ENCODE measurements around the gene CAV2.

Gene CAV2

DNA sequence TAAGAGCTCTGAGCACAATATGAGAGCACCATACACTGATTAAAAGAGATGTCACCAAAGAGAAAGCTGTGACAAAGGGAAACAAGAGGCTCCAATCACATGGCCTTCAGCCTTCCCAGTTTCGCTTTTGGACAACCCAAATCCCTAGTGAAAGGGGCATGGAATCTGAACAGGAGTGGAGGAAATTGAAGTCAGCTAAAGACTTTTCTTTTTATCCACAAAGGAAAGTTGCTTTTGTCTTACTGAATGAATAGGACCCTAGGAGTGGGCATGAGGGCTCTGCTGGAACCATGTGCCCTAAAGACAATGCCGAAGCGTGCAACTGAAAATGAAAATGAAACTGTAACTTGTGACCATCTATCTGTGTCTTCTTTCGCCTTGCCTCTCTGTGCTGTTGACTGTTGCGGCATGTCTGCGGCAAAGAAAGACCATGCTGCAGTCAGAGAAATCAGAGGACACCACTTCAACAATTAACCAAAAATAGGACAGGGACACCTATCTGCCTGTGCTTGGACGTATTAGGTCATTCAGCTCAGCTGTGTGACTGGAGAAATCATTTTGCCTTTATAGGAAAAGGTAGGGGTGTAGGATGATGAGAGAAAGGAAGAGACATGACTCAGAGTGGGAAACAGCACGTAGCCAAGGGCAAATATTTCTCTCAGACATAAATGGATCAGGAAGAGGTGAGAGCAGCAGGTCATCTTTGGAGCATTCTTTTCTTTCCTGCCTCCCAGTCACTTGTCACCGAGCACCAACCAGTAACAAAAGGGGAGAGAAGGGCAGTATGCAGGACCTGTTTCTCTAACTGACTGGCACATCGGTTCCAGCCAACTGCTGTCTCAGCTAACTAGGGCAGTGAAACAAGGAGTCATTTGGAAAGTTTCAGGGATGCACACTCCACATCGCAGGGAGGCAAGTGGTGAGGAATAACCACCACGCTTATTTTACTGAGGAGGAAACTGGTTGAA lies 12.3 kb downstream of the CAV2 start:
- H3K4me3 ChIP-seq (ENCODE audit: low read depth, low read length): peak overlapping the region; percentile 33
- TF ChIP-seq, protein P1, sequence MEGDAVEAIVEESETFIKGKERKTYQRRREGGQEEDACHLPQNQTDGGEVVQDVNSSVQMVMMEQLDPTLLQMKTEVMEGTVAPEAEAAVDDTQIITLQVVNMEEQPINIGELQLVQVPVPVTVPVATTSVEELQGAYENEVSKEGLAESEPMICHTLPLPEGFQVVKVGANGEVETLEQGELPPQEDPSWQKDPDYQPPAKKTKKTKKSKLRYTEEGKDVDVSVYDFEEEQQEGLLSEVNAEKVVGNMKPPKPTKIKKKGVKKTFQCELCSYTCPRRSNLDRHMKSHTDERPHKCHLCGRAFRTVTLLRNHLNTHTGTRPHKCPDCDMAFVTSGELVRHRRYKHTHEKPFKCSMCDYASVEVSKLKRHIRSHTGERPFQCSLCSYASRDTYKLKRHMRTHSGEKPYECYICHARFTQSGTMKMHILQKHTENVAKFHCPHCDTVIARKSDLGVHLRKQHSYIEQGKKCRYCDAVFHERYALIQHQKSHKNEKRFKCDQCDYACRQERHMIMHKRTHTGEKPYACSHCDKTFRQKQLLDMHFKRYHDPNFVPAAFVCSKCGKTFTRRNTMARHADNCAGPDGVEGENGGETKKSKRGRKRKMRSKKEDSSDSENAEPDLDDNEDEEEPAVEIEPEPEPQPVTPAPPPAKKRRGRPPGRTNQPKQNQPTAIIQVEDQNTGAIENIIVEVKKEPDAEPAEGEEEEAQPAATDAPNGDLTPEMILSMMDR (conservative IDR thresholded peaks at IDR 0.05; ENCODE audit: low read depth, low read length): no peak
- DNase-seq (ENCODE audit: low read depth): peak; percentile 48

DNA sequence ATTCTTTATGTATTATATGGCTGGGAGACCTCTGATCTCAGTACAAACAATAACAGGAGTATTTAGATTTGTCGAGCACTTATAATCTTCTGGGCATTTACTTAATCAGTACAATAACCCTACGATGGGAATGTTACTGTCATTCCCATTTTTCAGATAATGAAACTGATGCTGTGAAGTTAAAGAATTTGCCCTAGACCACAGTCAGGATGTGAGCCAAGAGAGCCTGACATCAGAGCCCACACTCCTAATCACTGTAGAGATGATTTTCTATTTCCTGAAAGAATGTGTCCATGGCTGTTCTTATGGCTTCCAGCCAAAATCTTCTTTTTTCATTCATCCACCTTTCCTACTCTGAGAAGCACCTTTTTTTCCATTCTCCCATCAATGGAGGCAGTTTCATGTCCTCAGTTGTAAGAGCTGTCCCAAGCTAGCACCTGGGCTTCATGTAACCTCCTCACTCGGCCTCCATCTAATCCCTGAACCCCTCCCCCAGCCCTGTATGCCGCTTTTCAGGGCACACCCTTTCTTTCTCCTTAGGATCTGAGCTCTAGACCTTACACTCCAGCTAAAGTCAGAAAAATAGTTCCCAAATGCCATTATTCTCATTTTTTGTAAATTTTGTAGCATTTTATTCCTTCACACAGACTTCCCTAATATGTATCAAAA lies 13.1 kb downstream of the CAV2 start:
- H3K4me3 ChIP-seq (ENCODE audit: low read depth, low read length): no peak overlapping the region
- TF ChIP-seq, protein P1 (conservative IDR thresholded peaks at IDR 0.05; ENCODE audit: low read depth, low read length): no peak

DNA sequence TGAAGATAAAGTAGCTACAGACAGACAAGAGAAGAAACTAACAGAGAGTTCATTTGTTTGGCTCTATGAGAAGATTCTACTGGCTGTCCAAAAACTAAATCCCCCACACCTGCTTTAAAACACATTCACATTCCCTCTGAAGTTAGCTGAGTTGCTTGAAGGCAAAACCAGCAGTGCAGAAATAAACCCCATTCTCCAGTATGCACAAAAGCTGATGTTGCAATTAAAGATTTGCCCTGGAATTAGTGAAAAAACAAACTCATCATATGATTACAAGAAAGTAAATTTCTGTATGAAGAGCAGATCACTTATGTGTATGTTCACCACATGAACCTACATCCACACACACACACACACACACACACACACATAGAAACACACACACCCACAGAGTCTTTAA lies 16.0 kb downstream of the CAV2 start:
- no peak for DNase-seq (ENCODE audit: low read depth)
- TF ChIP-seq, protein P1 (conservative IDR thresholded peaks at IDR 0.05; ENCODE audit: low read depth, low read length): no peak

More for the DNA sequence above, 13.1 kb downstream of the CAV2 start:
- peak; percentile 72 for DNase-seq (ENCODE audit: low read depth)

DNA sequence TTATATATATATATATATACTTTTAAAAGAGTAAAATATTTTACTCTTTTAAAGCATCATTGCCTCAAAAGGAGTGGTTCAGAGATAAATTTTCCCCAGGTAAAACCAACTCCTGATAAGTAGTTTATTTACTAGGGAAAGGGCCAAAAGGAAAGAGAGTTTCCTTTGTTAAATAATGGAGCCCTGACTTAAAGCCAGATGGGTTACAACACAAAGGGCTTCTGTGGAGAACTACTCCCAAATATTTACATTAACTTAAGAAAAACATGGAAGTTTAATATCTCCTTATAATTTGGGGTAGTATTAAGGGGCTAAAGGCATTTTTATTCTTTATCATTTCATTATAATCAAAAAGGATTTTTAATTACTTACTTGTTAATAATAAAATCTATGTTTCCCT lies 16.8 kb downstream of the CAV2 start:
- H3K4me3 ChIP-seq (ENCODE audit: low read depth, low read length): no peak overlapping the region
- DNase-seq (ENCODE audit: low read depth): no peak
- TF ChIP-seq, protein P1 (conservative IDR thresholded peaks at IDR 0.05; ENCODE audit: low read depth, low read length): no peak

More for the DNA sequence above, 16.0 kb downstream of the CAV2 start:
- H3K4me3 ChIP-seq (ENCODE audit: low read depth, low read length): no peak overlapping the region

DNA sequence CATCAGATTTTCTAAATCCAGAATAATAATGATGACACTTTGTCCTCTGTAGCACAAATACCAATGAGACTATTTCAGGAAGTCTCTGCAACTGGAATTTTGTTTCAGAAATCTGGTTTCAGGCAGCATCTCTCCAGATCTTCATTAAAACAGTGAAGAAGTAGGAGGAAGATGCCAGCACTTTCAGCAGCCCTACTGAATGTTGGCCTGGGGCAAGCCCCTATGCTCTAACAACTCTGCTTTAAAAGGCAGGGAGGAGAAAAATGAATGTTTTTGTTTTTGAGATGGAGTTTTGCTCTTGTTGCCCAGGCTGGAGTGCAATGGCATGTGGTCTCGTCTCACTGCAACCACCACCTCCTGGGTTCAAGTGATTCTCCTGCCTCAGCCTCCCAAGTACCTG lies 18.1 kb downstream of the CAV2 start:
- TF ChIP-seq, protein P1 (conservative IDR thresholded peaks at IDR 0.05; ENCODE audit: low read depth, low read length): no peak
- no peak for DNase-seq (ENCODE audit: low read depth)

DNA sequence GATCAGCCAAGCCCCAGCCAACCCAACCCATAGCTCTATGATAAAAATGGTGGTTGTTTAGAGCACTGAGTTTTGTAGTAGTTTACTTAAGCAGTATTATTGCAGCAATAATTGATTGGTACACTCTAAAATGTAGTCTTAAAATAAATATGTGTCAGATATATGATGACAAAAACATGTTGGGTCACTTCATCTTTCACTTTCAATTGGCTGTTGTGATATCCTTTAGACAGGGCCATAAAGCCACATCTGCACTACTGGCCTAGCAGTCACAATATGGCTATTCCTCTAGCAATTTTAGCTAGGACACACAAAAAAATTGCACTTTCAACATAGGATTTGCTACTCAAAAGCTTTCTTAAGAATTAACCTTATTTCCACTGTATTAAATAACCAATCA lies 19.4 kb downstream of the CAV2 start:
- TF ChIP-seq, protein P1 (conservative IDR thresholded peaks at IDR 0.05; ENCODE audit: low read depth, low read length): no peak
- no peak for DNase-seq (ENCODE audit: low read depth)
- no peak overlapping the region for H3K4me3 ChIP-seq (ENCODE audit: low read depth, low read length)

More for the DNA sequence above, 18.1 kb downstream of the CAV2 start:
- H3K4me3 ChIP-seq (ENCODE audit: low read depth, low read length): no peak overlapping the region

All from choroid plexus epithelial cell (primary cell).